HL-60 (cell line): Measurements from ENCODE around the gene DENND5A.

ENCODE experiments used
- DNase-seq, 2 experiments: peaks; one replicate each; pipeline ENCODE4 v3.0.0-alpha.2; 2010 to 2020; ENCODE audit warnings: low read depth in 1 of 2, low spot score in 1 of 2
- H3K27ac ChIP-seq: fragments of 250-450 bp; sonication (Bioruptor Pico); replicated peaks from 2 replicates; pipeline ENCODE4 v1.5.1; 2020; ENCODE audit warnings: mild to moderate bottlenecking, moderate library complexity
- H3K27me3 ChIP-seq: fragments of 250-450 bp; sonication (Bioruptor Pico); 2 replicates; pipeline ENCODE4 v1.5.1; 2021; ENCODE audit warnings: mild to moderate bottlenecking, moderate library complexity; ENCODE audit not compliant: insufficient read depth, poor library complexity, severe bottlenecking
- H3K4me3 ChIP-seq: replicated peaks from 2 replicates; pipeline ENCODE4 v1.5.1; 2011; ENCODE audit warnings: mild to moderate bottlenecking, control low read depth, low read length; ENCODE audit not compliant: insufficient read depth
- CTCF ChIP-seq: IDR thresholded peaks from one replicate; pipeline ENCODE4 v1.5.1; 2011; ENCODE audit warnings: low read length, control low read depth, inconsistent platforms; ENCODE audit not compliant: insufficient read depth
- GABPA ChIP-seq: IDR thresholded peaks from 2 replicates; pipeline ENCODE4 v1.6.1; 2012; ENCODE audit warnings: low read depth
- POLR2AphosphoS5 ChIP-seq: IDR thresholded peaks from 2 replicates; pipeline ENCODE4 v1.6.1; 2012; ENCODE audit warnings: low read depth
- REST ChIP-seq: IDR thresholded peaks from 2 replicates; pipeline ENCODE4 v1.6.1; 2012; ENCODE audit warnings: low read depth; ENCODE audit not compliant: insufficient replicate concordance
- SPI1 ChIP-seq: IDR thresholded peaks from 2 replicates; pipeline ENCODE4 v1.6.1; 2012; ENCODE audit warnings: low read depth, mild to moderate bottlenecking, borderline replicate concordance

Gene DENND5A

GRCh38 chr11:9148035-9148434 is 117.1 kb downstream of the DENND5A start:
- no peak for DNase-seq
- Histone ChIP-seq H3K4me3 (no peak overlapping the region), H3K27ac (no peak overlapping the region), H3K27me3 (no peaks in the 10 kb centered on the region)
- no peak for TF ChIP-seq REST
- no peak for TF ChIP-seq CTCF
- no peak for TF ChIP-seq POLR2AphosphoS5
- no peak for TF ChIP-seq SPI1
- no peak for TF ChIP-seq GABPA

DNA sequence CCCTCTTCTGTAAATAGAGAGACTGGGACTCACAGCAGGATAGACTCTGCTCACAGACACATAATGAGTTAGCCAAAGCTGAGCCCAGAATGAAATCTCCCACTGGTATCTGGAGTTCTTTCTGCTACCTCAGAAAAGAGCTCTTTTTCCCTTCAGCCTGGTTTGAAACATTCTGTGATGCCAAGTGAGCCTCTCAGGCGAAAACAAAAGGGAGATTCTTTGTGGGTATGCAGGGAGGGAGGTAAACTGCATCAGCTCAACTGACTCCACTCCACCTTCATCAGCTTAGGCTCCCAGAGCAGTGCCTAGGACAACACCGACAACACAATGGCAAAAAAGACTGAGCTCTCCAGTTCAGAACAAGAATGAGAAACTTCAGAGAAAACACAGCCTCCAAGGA is 118.7 kb downstream of the DENND5A start:
- TF ChIP-seq GABPA = no peak
- Histone ChIP-seq H3K4me3 (no peak overlapping the region), H3K27ac (no peak overlapping the region), H3K27me3 (no peaks in the 10 kb centered on the region)
- DNase-seq = no peak

DNA sequence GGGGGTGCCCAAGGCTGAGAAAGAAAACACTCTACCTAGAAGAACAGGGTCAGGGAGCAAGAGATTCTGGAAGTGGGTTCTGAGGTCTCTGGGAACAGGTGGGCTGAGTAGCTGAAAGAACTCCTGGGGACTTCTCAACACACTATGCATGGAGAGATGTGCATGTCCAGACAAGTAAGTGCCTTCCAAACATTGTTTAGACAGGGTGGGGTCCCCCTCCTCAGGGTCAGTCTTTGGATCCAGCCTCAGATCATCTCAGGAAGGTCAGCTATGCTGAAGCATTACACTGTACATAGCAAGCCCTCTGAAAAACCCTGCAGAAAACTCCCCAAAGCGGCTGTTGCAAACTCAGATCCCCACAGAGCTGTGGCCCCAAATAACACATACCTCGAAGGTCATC is 119.9 kb downstream of the DENND5A start:
- DNase-seq = no peak

More for the DNA sequence above, 119.9 kb downstream of the DENND5A start:
- Histone ChIP-seq H3K4me3 (no peak overlapping the region), H3K27ac (no peak overlapping the region), H3K27me3 (no peaks in the 10 kb centered on the region)
- TF ChIP-seq POLR2AphosphoS5 (no peak), CTCF (no peak), REST (no peak), GABPA (no peak), SPI1 (no peak)
